H9 (cell line): Measurements from ENCODE around the gene CYP2B6. TPM values are rescaled to one million over a fixed set of nuclear protein-coding genes. Genes with fewer than 3 reads are reported as not detected.
"Not testable (repeated sequence)": the region's sequence is repeated elsewhere in the genome, so short reads cannot be mapped to it uniquely, and the experiment has no call there.

Experiments used
- DNase-seq: peaks from one replicate; pipeline ENCODE4 v3.0.0-alpha.2; 2017
- H2AFZ ChIP-seq: one replicate; pipeline ENCODE4 v1.6.1; 2013; ENCODE audit warnings: mild to moderate bottlenecking, low read length, control low read depth, moderate library complexity
- H2AK5ac ChIP-seq: 2 replicates; pipeline ENCODE4 v1.6.1; 2013; ENCODE audit warnings: low read length, control low read depth, mixed read lengths; ENCODE audit not compliant: insufficient read length
- H2BK120ac ChIP-seq: one replicate; pipeline ENCODE4 v1.6.1; 2013; ENCODE audit warnings: low read depth, mild to moderate bottlenecking, low read length, control low read depth, inconsistent platforms; ENCODE audit not compliant: poor library complexity, severe bottlenecking
- H2BK12ac ChIP-seq: 2 replicates; pipeline ENCODE4 v1.6.1; 2013; ENCODE audit warnings: low read length, control low read depth, mixed read lengths, low read depth; ENCODE audit not compliant: insufficient read length
- H2BK15ac ChIP-seq: 2 replicates; pipeline ENCODE4 v1.6.1; 2013; ENCODE audit warnings: low read depth, low read length, control low read depth
- H2BK20ac ChIP-seq: one replicate; pipeline ENCODE4 v1.6.1; 2013; ENCODE audit warnings: low read depth, mild to moderate bottlenecking, low read length, control low read depth, inconsistent platforms; ENCODE audit not compliant: poor library complexity, severe bottlenecking
- H2BK5ac ChIP-seq: 2 replicates; pipeline ENCODE4 v1.6.1; 2013; ENCODE audit warnings: low read length, control low read depth, mixed read lengths; ENCODE audit not compliant: insufficient read length
- H3K14ac ChIP-seq: 2 replicates; pipeline ENCODE4 v1.6.1; 2013; ENCODE audit warnings: low read length, control low read depth; ENCODE audit not compliant: insufficient read depth
- H3K18ac ChIP-seq: 2 replicates; pipeline ENCODE4 v1.6.1; 2013; ENCODE audit warnings: low read depth, mild to moderate bottlenecking, mixed read lengths, low read length, control low read depth; ENCODE audit not compliant: insufficient read length
- H3K23ac ChIP-seq: 2 replicates; pipeline ENCODE4 v1.6.1; 2013; ENCODE audit warnings: low read length, control low read depth, mixed read lengths, low read depth; ENCODE audit not compliant: insufficient read length
- H3K23me2 ChIP-seq: 2 replicates; pipeline ENCODE4 v1.6.1; 2013; ENCODE audit warnings: low read depth, mild to moderate bottlenecking, mixed read lengths, low read length, control low read depth; ENCODE audit not compliant: insufficient read length, poor library complexity, severe bottlenecking
- H3K27ac ChIP-seq: 2 replicates; pipeline ENCODE4 v1.5.1; 2013; ENCODE audit warnings: low read length, control low read depth, mixed read lengths, low read depth; ENCODE audit not compliant: insufficient read length
- H3K27me3 ChIP-seq: 2 replicates; pipeline ENCODE4 v1.6.1; 2013; ENCODE audit warnings: low read length, control low read depth, inconsistent platforms; ENCODE audit not compliant: insufficient read depth
- H3K4ac ChIP-seq: 2 replicates; pipeline ENCODE4 v1.6.1; 2013; ENCODE audit warnings: low read depth, mild to moderate bottlenecking, control low read depth, inconsistent platforms, low read length, moderate library complexity
- H3K4me1 ChIP-seq: 2 replicates; pipeline ENCODE4 v1.6.1; 2013; ENCODE audit warnings: low read length, control low read depth, inconsistent platforms; ENCODE audit not compliant: insufficient read depth
- H3K4me2 ChIP-seq: 2 replicates; pipeline ENCODE4 v1.6.1; 2013; ENCODE audit warnings: low read length, control low read depth, mixed read lengths; ENCODE audit not compliant: insufficient read length, insufficient read depth
- H3K56ac ChIP-seq: 2 replicates; pipeline ENCODE4 v1.6.1; 2013; ENCODE audit warnings: low read depth, mild to moderate bottlenecking, mixed read lengths, low read length, control low read depth; ENCODE audit not compliant: insufficient read length
- H3K79me1 ChIP-seq: 2 replicates; pipeline ENCODE4 v1.6.1; 2013; ENCODE audit warnings: low read depth, mild to moderate bottlenecking, moderate library complexity, low read length, control low read depth, inconsistent platforms; ENCODE audit not compliant: insufficient read depth, poor library complexity, severe bottlenecking
- H3K79me2 ChIP-seq: 2 replicates; pipeline ENCODE4 v1.6.1; 2013; ENCODE audit warnings: low read length, control low read depth, inconsistent platforms; ENCODE audit not compliant: insufficient read depth
- H3K9ac ChIP-seq: 2 replicates; pipeline ENCODE4 v1.6.1; 2013; ENCODE audit warnings: low read length, control low read depth, mixed read lengths; ENCODE audit not compliant: insufficient read length; ENCODE audit errors: extremely low read depth
- H3K9me3 ChIP-seq: one replicate; pipeline ENCODE4 v1.6.1; 2013; ENCODE audit warnings: low read depth, low read length, inconsistent platforms; ENCODE audit not compliant: control insufficient read depth
- H3T11ph ChIP-seq: one replicate; pipeline ENCODE4 v1.6.1; 2013; ENCODE audit warnings: mild to moderate bottlenecking, low read length, control low read depth, inconsistent platforms
- H4K20me1 ChIP-seq: one replicate; pipeline ENCODE4 v1.6.1; 2013; ENCODE audit not compliant: control insufficient read depth, insufficient read length, insufficient read depth
- H4K5ac ChIP-seq: 2 replicates; pipeline ENCODE4 v1.6.1; 2013; ENCODE audit warnings: low read depth, mild to moderate bottlenecking, mixed read lengths, low read length, control low read depth; ENCODE audit not compliant: insufficient read length
- H4K8ac ChIP-seq: replicated peaks from 2 replicates; pipeline ENCODE4 v1.6.1; 2013; ENCODE audit warnings: low read length, control low read depth, mixed read lengths, low read depth; ENCODE audit not compliant: insufficient read length
- H4K91ac ChIP-seq: 2 replicates; pipeline ENCODE4 v1.6.1; 2013; ENCODE audit warnings: low read depth, mild to moderate bottlenecking, moderate library complexity, mixed read lengths, low read length, control low read depth; ENCODE audit not compliant: insufficient read length
- H3K27ac Mint-ChIP-seq, 3 experiments: 2 replicates in 2 of 3; 3 replicates in 1 of 3; pipeline ENCODE4 v1.8.0; 2020 to 2021; ENCODE audit warnings: mixed read lengths in 3 of 3, mild to moderate bottlenecking in 1 of 3, moderate library complexity in 1 of 3
- H3K27me3 Mint-ChIP-seq: 2 replicates; pipeline ENCODE4 v1.8.0; 2021; ENCODE audit warnings: low read depth, mild to moderate bottlenecking, moderate library complexity, mixed read lengths
- H3K36me3 Mint-ChIP-seq, 3 experiments: 2 replicates in 2 of 3; 3 replicates in 1 of 3; pipeline ENCODE4 v1.8.0; 2020 to 2021; ENCODE audit warnings: low read depth in 3 of 3, mixed read lengths in 3 of 3; ENCODE audit not compliant: insufficient read depth in 1 of 3
- H3K4me1 Mint-ChIP-seq, 2 experiments: 2 replicates each; pipeline ENCODE4 v1.8.0; 2020; ENCODE audit warnings: mixed read lengths in 2 of 2
- H3K4me3 Mint-ChIP-seq, 2 experiments: 2 replicates in 1 of 2; 3 replicates in 1 of 2; pipeline ENCODE4 v1.8.0; 2020 to 2021; ENCODE audit warnings: mild to moderate bottlenecking in 2 of 2, mixed read lengths in 2 of 2, moderate library complexity in 1 of 2
- H3K9me3 Mint-ChIP-seq, 2 experiments: 2 replicates in 1 of 2; 3 replicates in 1 of 2; pipeline ENCODE4 v1.8.0; 2020; ENCODE audit warnings: mild to moderate bottlenecking in 2 of 2, mixed read lengths in 2 of 2, moderate library complexity in 1 of 2
- WGBS: extraction: QIAGEN DNeasy Blood & Tissue Kit; methylation state at CpG from one replicate; pipeline ENCODE4 v1.1.7; 2013; ENCODE audit warnings: missing lambda C conversion rate, low lambda C conversion rate, mixed read lengths; ENCODE audit not compliant: insufficient read length; ENCODE audit errors: extremely low coverage; 5-methylcytosine and 5-hydroxymethylcytosine counted together
- total RNA-seq: library from RNA; stranded (reverse); gene quantifications from 2 replicates; pipeline ENCODE4 v1.2.1, GENCODE V29; 2021
- TF ChIP-seq, protein P1 (sequence below): fragments of 200-600 bp; sonication (generic); conservative IDR thresholded peaks from 3 replicates; pipeline ENCODE4 v1.8.0; 2021; ENCODE audit warnings: antibody characterized with exemption, mild to moderate bottlenecking

Gene CYP2B6
- total RNA-seq, 1 experiment from 2014 or later, result 3.0 TPM

DNA sequence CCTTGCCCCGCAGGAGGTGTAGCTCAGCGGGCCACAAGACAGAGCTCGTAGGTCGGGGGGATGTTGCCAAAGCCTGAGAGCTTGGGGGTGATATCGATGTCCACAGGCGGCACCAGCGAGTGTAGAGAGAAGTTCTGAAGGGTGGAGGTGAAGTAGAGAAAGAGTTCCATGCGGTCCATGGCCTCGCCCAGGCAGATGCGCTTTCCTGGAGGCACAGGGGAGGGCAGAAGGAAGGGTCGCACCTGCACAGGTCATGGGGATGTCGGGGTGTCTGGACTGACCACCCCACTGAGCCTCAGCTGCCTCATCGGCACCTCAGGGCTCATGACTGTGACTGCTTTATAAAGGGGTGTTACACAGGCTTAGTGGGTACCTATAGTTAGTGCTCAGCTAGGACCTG lies 59.3 kb downstream of the CYP2B6 start:
- H3K27ac ChIP-seq, result no peak overlapping the region
- no peak overlapping the region for H3K23ac ChIP-seq
- H2BK120ac ChIP-seq, result no peak overlapping the region
- H2BK20ac ChIP-seq, result no peak overlapping the region
- WGBS, result no CpG with 5 or more reads among the region's 13 CpGs
- Mint-ChIP-seq H3K4me1 (peaks cover 11 to 19% of the 10 kb centered on the region in 2 experiments), H3K27me3 (peaks cover 9% of the 10 kb centered on the region), H3K27ac (no peak overlapping the region), H3K36me3 (no peaks in the 10 kb centered on the region; a peak in 1 of 7 replicates), H3K4me3 (no peak overlapping the region), H3K9me3 (no peaks in the 10 kb centered on the region; a peak in 1 of 5 replicates)
- H3K14ac ChIP-seq, result no peak overlapping the region
- H3T11ph ChIP-seq, result no peak overlapping the region
- no peak overlapping the region for H3K4ac ChIP-seq
- H4K8ac ChIP-seq, result no peak overlapping the region
- no peaks in the 10 kb centered on the region for H3K27me3 ChIP-seq
- H3K4me1 ChIP-seq, result no peaks in the 10 kb centered on the region
- TF ChIP-seq, protein P1, sequence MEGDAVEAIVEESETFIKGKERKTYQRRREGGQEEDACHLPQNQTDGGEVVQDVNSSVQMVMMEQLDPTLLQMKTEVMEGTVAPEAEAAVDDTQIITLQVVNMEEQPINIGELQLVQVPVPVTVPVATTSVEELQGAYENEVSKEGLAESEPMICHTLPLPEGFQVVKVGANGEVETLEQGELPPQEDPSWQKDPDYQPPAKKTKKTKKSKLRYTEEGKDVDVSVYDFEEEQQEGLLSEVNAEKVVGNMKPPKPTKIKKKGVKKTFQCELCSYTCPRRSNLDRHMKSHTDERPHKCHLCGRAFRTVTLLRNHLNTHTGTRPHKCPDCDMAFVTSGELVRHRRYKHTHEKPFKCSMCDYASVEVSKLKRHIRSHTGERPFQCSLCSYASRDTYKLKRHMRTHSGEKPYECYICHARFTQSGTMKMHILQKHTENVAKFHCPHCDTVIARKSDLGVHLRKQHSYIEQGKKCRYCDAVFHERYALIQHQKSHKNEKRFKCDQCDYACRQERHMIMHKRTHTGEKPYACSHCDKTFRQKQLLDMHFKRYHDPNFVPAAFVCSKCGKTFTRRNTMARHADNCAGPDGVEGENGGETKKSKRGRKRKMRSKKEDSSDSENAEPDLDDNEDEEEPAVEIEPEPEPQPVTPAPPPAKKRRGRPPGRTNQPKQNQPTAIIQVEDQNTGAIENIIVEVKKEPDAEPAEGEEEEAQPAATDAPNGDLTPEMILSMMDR, result no peak
- no peak overlapping the region for H2AFZ ChIP-seq
- no peak overlapping the region for H4K5ac ChIP-seq
- no peaks in the 10 kb centered on the region for H3K79me2 ChIP-seq
- H3K9me3 ChIP-seq, result no peaks in the 10 kb centered on the region
- no peak overlapping the region for H2AK5ac ChIP-seq
- no peak overlapping the region for H4K91ac ChIP-seq
- H2BK5ac ChIP-seq, result no peak overlapping the region
- no peak overlapping the region for H3K18ac ChIP-seq
- H2BK15ac ChIP-seq, result no peak overlapping the region
- no peak overlapping the region for H3K56ac ChIP-seq
- DNase-seq, result no peak
- H2BK12ac ChIP-seq, result no peak overlapping the region
- no peaks in the 10 kb centered on the region for H4K20me1 ChIP-seq
- H3K79me1 ChIP-seq, result no peaks in the 10 kb centered on the region
- no peak overlapping the region for H3K9ac ChIP-seq
- no peaks in the 10 kb centered on the region for H3K23me2 ChIP-seq
- no peak overlapping the region for H3K4me2 ChIP-seq

DNA sequence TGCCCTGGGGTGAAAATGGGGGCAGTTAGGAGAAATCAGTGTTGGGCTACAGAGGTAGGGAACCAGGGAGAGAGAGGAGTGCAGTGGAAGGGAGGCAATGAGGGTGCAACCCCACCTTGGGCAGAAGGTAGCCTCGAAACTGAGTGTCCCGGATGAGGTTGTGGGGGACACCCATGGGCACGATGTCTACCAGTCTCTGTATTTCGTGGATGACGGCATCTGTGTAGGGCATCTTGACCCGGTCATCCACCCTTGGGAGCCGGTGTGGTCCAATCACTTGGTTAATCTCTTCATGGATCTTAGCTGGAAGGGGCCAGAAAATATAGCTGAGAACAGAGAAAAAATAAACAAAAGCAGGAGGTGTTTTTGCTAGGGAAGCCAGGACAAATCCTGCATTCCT lies 61.1 kb downstream of the CYP2B6 start:
- not testable (repeated sequence) for H3K79me1 ChIP-seq, H2BK120ac ChIP-seq, DNase-seq, H3K23ac ChIP-seq, H3K4me2 ChIP-seq, H3K14ac ChIP-seq, H3K4me1 ChIP-seq, H3K56ac ChIP-seq, H3K9me3 Mint-ChIP-seq, H3K27ac Mint-ChIP-seq, H4K5ac ChIP-seq, H3K36me3 Mint-ChIP-seq, H3K4me3 Mint-ChIP-seq, H2BK12ac ChIP-seq, H3K9ac ChIP-seq, H4K20me1 ChIP-seq, H2AFZ ChIP-seq, H3K18ac ChIP-seq, H2BK5ac ChIP-seq, H3K27ac ChIP-seq, H2AK5ac ChIP-seq, H2BK20ac ChIP-seq, H3K79me2 ChIP-seq, H3K27me3 ChIP-seq, H3K23me2 ChIP-seq, H4K8ac ChIP-seq, H4K91ac ChIP-seq, H2BK15ac ChIP-seq, H3K4ac ChIP-seq, H3T11ph ChIP-seq, H3K9me3 ChIP-seq
- no CpG with 5 or more reads among the region's 7 CpGs for WGBS
- peaks cover 11 to 19% of the 10 kb centered on the region in 2 experiments for H3K4me1 Mint-ChIP-seq
- H3K27me3 Mint-ChIP-seq, result peaks cover 16% of the 10 kb centered on the region
